Muscle layer of duodenum (tissue), 2 donors: ENCODE measurements around the gene CLDN6.

Experiments used
- H3K27ac ChIP-seq: one replicate; pipeline ENCODE4 v1.7.0; 2013; ENCODE audit warnings: mild to moderate bottlenecking, low read length
- H3K27me3 ChIP-seq: one replicate; pipeline ENCODE4 v1.7.0; 2013; ENCODE audit warnings: low read depth, mild to moderate bottlenecking, control low read depth, low read length
- H3K36me3 ChIP-seq, 2 donors: one replicate each; pipeline ENCODE4 v1.7.0; 2013; ENCODE audit warnings: low read length in 2 of 2, control low read depth in 1 of 2, mild to moderate bottlenecking in 1 of 2; ENCODE audit not compliant: insufficient read depth in 2 of 2, control insufficient read depth in 1 of 2
- H3K4me1 ChIP-seq, 2 donors: one replicate each; pipeline ENCODE4 v1.7.0; 2013; ENCODE audit warnings: low read length in 2 of 2, mild to moderate bottlenecking in 2 of 2, control low read depth in 1 of 2, moderate library complexity in 1 of 2; ENCODE audit not compliant: insufficient read depth in 2 of 2, control insufficient read depth in 1 of 2
- H3K4me3 ChIP-seq, 2 donors: one replicate each; pipeline ENCODE4 v1.7.0; 2013; ENCODE audit warnings: low read length in 2 of 2, low read depth in 1 of 2, mild to moderate bottlenecking in 1 of 2
- H3K9me3 ChIP-seq, 2 donors: one replicate each; pipeline ENCODE4 v1.7.0; 2013; ENCODE audit warnings: low read length in 2 of 2, control low read depth in 1 of 2, mild to moderate bottlenecking in 1 of 2; ENCODE audit not compliant: control insufficient read depth in 1 of 2
- donor health status: healthy.

Gene CLDN6

GRCh38 chr16:2981177-2981898, 36.6 kb downstream of the CLDN6 start:
- no peak overlapping the region for H3K27ac ChIP-seq
- peaks cover 5% of the 10 kb centered on the region for H3K27me3 ChIP-seq
- peaks cover 0 to 24% of the 10 kb centered on the region in 2 donors for H3K4me1 ChIP-seq
- H3K4me3 ChIP-seq = peak overlapping the region in 1 of 2 donors; percentile 81
- no peaks in the 10 kb centered on the region for H3K36me3 ChIP-seq
- H3K9me3 ChIP-seq = no peaks in the 10 kb centered on the region

GRCh38 chr16:2980227-2981176, 37.5 kb downstream of the CLDN6 start, which contains the start of gene PKMYT1:
Gene PKMYT1, minus strand, starts transcription at chr16:2980446. Its CDS starts 789 bp downstream, at chr16:2979657.
- Histone ChIP-seq H3K27me3 (peaks cover 5% of the 10 kb centered on the region), H3K36me3 (no peaks in the 10 kb centered on the region), H3K9me3 (no peaks in the 10 kb centered on the region), H3K4me3 (peak within 1 kb of the TSS; percentile 70 to 81), H3K27ac (peak within 1 kb of the TSS; percentile 45), H3K4me1 (peaks cover 0 to 24% of the 10 kb centered on the region in 2 donors)

GRCh38 chr16:2979669-2980226, 38.2 kb downstream of the CLDN6 start:
- no peak overlapping the region for H3K27ac ChIP-seq
- H3K27me3 ChIP-seq = peaks cover 5% of the 10 kb centered on the region
- no peaks in the 10 kb centered on the region for H3K36me3 ChIP-seq
- H3K4me3 ChIP-seq = peak overlapping the region; percentile 26 to 81
- peaks cover 0 to 24% of the 10 kb centered on the region in 2 donors for H3K4me1 ChIP-seq
- H3K9me3 ChIP-seq = no peaks in the 10 kb centered on the region

- Histone ChIP-seq H3K27ac (no peak overlapping the region), H3K9me3 (no peaks in the 10 kb centered on the region), H3K27me3 (peaks cover 5% of the 10 kb centered on the region), H3K4me1 (peaks cover 0 to 17% of the 10 kb centered on the region in 2 donors), H3K4me3 (no peak overlapping the region), H3K36me3 (no peaks in the 10 kb centered on the region)
These were observed 40.5 kb downstream of the CLDN6 start for GRCh38 chr16:2977440-2977839.

GRCh38 chr16:2976673-2977072, 41.3 kb downstream of the CLDN6 start:
- H3K27me3 ChIP-seq = peaks cover 5% of the 10 kb centered on the region
- no peaks in the 10 kb centered on the region for H3K36me3 ChIP-seq
- H3K9me3 ChIP-seq = no peaks in the 10 kb centered on the region
- H3K4me1 ChIP-seq = peaks cover 0 to 17% of the 10 kb centered on the region in 2 donors
- H3K4me3 ChIP-seq = no peak overlapping the region
- no peak overlapping the region for H3K27ac ChIP-seq

- Histone ChIP-seq H3K4me3 (no peak overlapping the region), H3K36me3 (no peaks in the 10 kb centered on the region), H3K9me3 (no peaks in the 10 kb centered on the region), H3K4me1 (peaks cover 0 to 15% of the 10 kb centered on the region in 2 donors), H3K27me3 (peaks cover 5% of the 10 kb centered on the region), H3K27ac (no peak overlapping the region)
These were observed 41.8 kb downstream of the CLDN6 start for GRCh38 chr16:2976201-2976600.

- no peaks in the 10 kb centered on the region for H3K36me3 ChIP-seq
- H3K27me3 ChIP-seq = peaks cover 5% of the 10 kb centered on the region
- H3K9me3 ChIP-seq = no peaks in the 10 kb centered on the region
These were observed 42.7 kb downstream of the CLDN6 start for GRCh38 chr16:2975161-2975795.

GRCh38 chr16:2974319-2975056, 43.5 kb downstream of the CLDN6 start:
- H3K36me3 ChIP-seq = no peaks in the 10 kb centered on the region
- no peak overlapping the region for H3K4me3 ChIP-seq
- no peaks in the 10 kb centered on the region for H3K9me3 ChIP-seq
- H3K27me3 ChIP-seq = peaks cover 1% of the 10 kb centered on the region
- H3K27ac ChIP-seq = no peak overlapping the region
- H3K4me1 ChIP-seq = peaks cover 3 to 8% of the 10 kb centered on the region in 2 donors

More at GRCh38 chr16:2975161-2975795, 42.7 kb downstream of the CLDN6 start:
- no peak overlapping the region for H3K4me3 ChIP-seq
- no peak overlapping the region for H3K27ac ChIP-seq
- H3K4me1 ChIP-seq = peaks cover 2 to 8% of the 10 kb centered on the region in 2 donors

GRCh38 chr16:2973605-2974318, 44.2 kb downstream of the CLDN6 start:
- H3K27ac ChIP-seq = no peak overlapping the region
- H3K36me3 ChIP-seq = no peaks in the 10 kb centered on the region
- H3K4me1 ChIP-seq = peaks cover 3 to 10% of the 10 kb centered on the region in 2 donors

GRCh38 chr16:2973093-2973492, 44.9 kb downstream of the CLDN6 start:
- H3K27ac ChIP-seq = no peak overlapping the region
- H3K36me3 ChIP-seq = no peaks in the 10 kb centered on the region
- no peaks in the 10 kb centered on the region for H3K9me3 ChIP-seq
- no peak overlapping the region for H3K4me3 ChIP-seq
- peaks cover 2% of the 10 kb centered on the region for H3K27me3 ChIP-seq
- peaks cover 3 to 17% of the 10 kb centered on the region in 2 donors for H3K4me1 ChIP-seq

More at GRCh38 chr16:2973605-2974318, 44.2 kb downstream of the CLDN6 start:
- Histone ChIP-seq H3K27me3 (no peaks in the 10 kb centered on the region), H3K9me3 (no peaks in the 10 kb centered on the region), H3K4me3 (no peak overlapping the region)
